ENCODE results near the gene TBC1D2.

- no peak for TF ChIP-seq EZH2 (IDR thresholded peaks at IDR 0.05; ENCODE audit: low read length, missing control alignments)
- TF ChIP-seq, protein P1, sequence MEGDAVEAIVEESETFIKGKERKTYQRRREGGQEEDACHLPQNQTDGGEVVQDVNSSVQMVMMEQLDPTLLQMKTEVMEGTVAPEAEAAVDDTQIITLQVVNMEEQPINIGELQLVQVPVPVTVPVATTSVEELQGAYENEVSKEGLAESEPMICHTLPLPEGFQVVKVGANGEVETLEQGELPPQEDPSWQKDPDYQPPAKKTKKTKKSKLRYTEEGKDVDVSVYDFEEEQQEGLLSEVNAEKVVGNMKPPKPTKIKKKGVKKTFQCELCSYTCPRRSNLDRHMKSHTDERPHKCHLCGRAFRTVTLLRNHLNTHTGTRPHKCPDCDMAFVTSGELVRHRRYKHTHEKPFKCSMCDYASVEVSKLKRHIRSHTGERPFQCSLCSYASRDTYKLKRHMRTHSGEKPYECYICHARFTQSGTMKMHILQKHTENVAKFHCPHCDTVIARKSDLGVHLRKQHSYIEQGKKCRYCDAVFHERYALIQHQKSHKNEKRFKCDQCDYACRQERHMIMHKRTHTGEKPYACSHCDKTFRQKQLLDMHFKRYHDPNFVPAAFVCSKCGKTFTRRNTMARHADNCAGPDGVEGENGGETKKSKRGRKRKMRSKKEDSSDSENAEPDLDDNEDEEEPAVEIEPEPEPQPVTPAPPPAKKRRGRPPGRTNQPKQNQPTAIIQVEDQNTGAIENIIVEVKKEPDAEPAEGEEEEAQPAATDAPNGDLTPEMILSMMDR (conservative IDR thresholded peaks at IDR 0.05 in 1 of 2, IDR thresholded peaks at IDR 0.05 in 1 of 2; ENCODE audit: low read depth in 1 of 2, low read length in 2 of 2), result no peak
Measured at GRCh38 chr9:98162613-98163012, 92.8 kb downstream of the TBC1D2 start.

Data from fibroblast of lung (primary cell).